ENCODE results near the gene CALCOCO2.

The CALCOCO2 gene

DNA sequence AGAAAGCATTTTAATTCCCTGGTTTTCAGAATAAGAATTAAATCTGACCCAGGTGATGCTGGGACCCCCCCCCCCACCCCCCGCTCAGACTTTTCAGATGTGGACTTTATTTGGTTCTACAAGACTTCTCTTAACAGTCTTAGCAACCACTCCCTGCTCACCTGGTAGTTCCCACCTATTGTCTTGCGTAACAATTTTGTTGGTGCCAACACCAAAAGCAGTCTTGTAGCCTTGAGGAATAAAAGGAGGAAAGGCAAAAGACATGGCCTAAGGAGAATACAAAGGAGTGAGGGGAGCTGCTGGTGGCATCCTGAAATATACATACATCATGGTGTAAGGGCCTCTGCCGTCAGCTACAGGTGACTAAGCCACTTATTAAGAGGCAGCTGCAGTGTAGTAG lies 18.8 kb upstream of the CALCOCO2 start:
- in situ Hi-C loops (cut with MboI; ENCODE audit: low sequenced_read_pairs, unreplicated experiment) = loop anchor here (10.0 kb wide), 1 partner anchor 223 kb away; no protein-coding TSS in a partner anchor
- TF ChIP-seq, protein P1, sequence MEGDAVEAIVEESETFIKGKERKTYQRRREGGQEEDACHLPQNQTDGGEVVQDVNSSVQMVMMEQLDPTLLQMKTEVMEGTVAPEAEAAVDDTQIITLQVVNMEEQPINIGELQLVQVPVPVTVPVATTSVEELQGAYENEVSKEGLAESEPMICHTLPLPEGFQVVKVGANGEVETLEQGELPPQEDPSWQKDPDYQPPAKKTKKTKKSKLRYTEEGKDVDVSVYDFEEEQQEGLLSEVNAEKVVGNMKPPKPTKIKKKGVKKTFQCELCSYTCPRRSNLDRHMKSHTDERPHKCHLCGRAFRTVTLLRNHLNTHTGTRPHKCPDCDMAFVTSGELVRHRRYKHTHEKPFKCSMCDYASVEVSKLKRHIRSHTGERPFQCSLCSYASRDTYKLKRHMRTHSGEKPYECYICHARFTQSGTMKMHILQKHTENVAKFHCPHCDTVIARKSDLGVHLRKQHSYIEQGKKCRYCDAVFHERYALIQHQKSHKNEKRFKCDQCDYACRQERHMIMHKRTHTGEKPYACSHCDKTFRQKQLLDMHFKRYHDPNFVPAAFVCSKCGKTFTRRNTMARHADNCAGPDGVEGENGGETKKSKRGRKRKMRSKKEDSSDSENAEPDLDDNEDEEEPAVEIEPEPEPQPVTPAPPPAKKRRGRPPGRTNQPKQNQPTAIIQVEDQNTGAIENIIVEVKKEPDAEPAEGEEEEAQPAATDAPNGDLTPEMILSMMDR (IDR thresholded peaks at IDR 0.05; ENCODE audit: borderline replicate concordance, control extremely low read depth, extremely low read depth, insufficient read depth, missing control alignments) = no peak
- no peak for DNase-seq (ENCODE audit: low spot score)

DNA sequence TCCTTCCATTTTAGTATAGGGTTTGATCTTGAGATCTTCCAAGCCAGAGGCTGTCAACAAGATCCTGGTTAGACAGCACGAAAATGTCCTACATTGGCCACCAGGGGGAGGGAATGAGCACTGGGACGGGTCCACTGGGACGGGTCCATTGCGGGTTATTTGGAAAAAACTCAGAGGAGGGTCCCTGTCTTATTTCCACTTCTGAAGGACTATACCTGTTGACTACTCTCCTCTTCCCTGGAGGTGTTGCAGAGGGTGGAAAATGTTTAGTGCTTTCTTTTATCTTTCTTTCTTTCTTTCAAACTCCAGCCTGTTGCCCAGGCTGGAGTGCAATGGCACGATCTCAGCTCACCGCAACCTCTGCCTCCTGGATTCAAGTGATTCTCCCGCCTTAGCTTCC lies 16.3 kb upstream of the CALCOCO2 start:
- DNase-seq (ENCODE audit: low spot score) = peak; percentile 82
- in situ Hi-C loops (cut with MboI; ENCODE audit: low sequenced_read_pairs, unreplicated experiment) = loop anchor here (10.0 kb wide), 1 partner anchor 220 kb away; no protein-coding TSS in a partner anchor
- TF ChIP-seq, protein P1 (IDR thresholded peaks at IDR 0.05; ENCODE audit: borderline replicate concordance, control extremely low read depth, extremely low read depth, insufficient read depth, missing control alignments) = peak; percentile 66

DNA sequence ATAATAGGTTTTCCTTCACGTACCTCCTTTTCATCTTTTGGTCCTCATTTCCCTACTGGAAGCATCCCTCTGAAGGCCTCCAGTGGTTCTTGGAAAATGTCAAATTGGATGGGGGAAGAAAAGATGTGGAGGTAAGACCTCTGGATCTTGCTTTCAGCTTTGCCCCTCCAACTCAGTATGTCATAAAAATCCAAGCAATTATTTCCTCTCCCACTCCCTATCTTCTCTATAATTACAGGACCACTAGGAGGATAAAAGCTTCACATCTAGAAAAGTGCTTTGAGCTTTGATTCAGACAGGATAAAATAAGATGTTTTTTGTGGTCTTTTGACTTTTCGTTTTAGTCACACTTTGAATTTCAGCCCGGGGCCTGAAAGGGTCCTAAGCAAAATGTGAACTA lies 15.5 kb upstream of the CALCOCO2 start:
- TF ChIP-seq, protein P1 (IDR thresholded peaks at IDR 0.05; ENCODE audit: borderline replicate concordance, control extremely low read depth, extremely low read depth, insufficient read depth, missing control alignments) = no peak
- DNase-seq (ENCODE audit: low spot score) = no peak
- in situ Hi-C loops (cut with MboI; ENCODE audit: low sequenced_read_pairs, unreplicated experiment) = loop anchor here (10.0 kb wide), 1 partner anchor 219 kb away; no protein-coding TSS in a partner anchor

DNA sequence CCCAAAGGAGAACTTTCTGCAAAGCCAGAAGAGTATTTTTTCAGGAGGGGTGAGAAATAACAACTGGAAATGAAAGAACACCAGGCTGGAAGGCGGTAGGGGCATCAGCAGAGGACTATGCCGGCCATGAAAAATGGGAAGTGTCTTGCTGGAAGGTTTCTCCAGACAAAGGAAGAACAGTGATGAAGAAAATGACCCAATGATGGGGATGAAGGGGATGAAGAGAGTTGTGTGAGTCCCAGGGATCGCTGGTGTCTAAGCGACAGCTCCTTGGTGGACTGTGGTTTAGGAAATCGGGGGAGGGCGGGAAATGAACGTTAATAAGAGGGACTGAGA lies 14.4 kb upstream of the CALCOCO2 start:
- TF ChIP-seq, protein P1 (IDR thresholded peaks at IDR 0.05; ENCODE audit: borderline replicate concordance, control extremely low read depth, extremely low read depth, insufficient read depth, missing control alignments) = no peak
- in situ Hi-C loops (cut with MboI; ENCODE audit: low sequenced_read_pairs, unreplicated experiment) = loop anchor here (10.0 kb wide), 1 partner anchor 218 kb away; no protein-coding TSS in a partner anchor
- no peak for DNase-seq (ENCODE audit: low spot score)

DNA sequence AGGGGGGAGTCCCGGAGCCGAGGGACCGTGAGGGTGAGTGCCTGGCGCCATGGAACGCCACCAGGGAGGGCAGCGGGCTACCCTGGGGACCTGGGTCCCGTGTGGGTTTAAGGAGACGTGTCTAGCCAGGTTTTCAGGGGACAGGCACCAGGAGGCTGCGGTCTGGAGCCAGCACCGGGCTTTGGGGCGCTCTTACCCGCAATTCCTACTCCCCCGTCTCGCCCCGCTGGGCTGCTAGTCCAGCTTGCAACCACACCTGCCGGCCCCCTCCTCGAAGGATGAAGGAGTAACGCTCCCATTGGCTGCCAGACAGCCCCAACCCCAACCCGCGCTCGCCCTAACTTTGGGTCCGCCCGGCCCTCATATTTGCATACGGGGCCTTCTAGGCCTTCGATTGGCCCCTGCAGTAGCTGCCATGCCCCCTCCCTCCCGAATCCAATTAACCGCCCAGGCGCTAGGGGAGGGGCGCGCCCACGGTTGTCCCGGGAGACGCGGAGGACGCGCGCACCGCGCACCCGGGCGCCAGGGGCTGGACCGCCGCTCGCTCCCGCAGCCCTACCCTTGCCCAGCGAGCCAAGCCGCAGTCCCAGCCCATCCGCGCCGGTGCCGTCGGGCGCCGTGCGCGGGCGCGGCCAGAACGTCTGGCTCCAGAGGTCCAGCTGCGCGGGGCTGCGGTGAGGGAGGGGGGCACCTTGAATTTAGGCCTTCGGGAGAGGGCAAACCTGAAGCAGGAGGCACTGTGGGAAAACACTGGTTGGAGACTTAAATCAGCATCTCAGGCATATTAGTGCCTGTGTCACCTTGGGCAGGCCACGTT lies 13.9 kb upstream of the CALCOCO2 start, which contains the start of gene TTLL6:
Gene TTLL6 (minus strand): TSS at position 456 of the 817 bp plus-strand sequence. CDS start 157 bp downstream, at position 299.
- in situ Hi-C loops (cut with MboI; ENCODE audit: low sequenced_read_pairs, unreplicated experiment) = loop anchor here (10.0 kb wide), 1 partner anchor 218 kb away; no protein-coding TSS in a partner anchor
- TF ChIP-seq, protein P1 (IDR thresholded peaks at IDR 0.05; ENCODE audit: borderline replicate concordance, control extremely low read depth, extremely low read depth, insufficient read depth, missing control alignments) = no peak
- DNase-seq (ENCODE audit: low spot score) = peak; percentile 84

DNA sequence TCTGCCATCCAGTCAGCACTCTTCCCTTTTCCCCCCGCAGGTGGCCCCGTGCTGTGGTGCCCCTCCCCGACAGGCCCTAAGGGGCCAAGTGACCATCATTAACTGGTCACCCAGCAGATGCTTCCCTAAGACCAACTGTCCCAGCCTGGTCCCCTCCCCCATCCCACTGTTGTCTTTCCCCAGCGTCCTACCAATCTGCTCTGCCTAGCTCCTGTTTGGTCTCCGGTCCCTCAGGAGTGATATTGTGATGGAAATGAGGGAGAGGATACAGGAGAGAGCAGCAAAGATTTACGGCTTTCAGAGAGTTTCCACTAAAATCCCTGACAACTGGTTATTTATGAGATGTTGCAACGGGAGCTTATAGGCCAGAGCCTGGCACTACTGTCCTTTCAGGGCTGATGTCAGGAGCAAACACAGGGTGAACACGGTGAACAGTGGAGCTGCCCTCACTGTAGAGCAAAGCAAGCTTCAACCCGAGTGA lies 12.4 kb upstream of the CALCOCO2 start:
- TF ChIP-seq, protein P1 (IDR thresholded peaks at IDR 0.05; ENCODE audit: borderline replicate concordance, control extremely low read depth, extremely low read depth, insufficient read depth, missing control alignments) = no peak
- in situ Hi-C loops (cut with MboI; ENCODE audit: low sequenced_read_pairs, unreplicated experiment) = loop anchor here (10.0 kb wide), 1 partner anchor 216 kb away; no protein-coding TSS in a partner anchor
- no peak for DNase-seq (ENCODE audit: low spot score)
